Adrenal gland (tissue), 12 donors: ENCODE data around the gene VSIG10L2. TPM values are rescaled to one million over a fixed set of nuclear protein-coding genes. Genes with fewer than 3 reads are reported as not detected.

Experiments used
- DNase-seq, 7 donors: peaks; one replicate each; pipeline ENCODE4 v3.0.0-alpha.2; 2019 to 2020
- H3K27ac ChIP-seq, 5 donors: fragments of 200-600 bp; sonication (generic) in 4 of 5; 1 replicate in 3 of 5; 2 replicates in 2 of 5; pipeline versions ENCODE4 v1.5.1 to v1.8.0; 2016 to 2020; ENCODE audit warnings: mild to moderate bottlenecking in 1 of 5
- H3K27me3 ChIP-seq: fragments of 200-600 bp; 2 replicates; pipeline ENCODE4 v1.8.0; 2021
- H3K36me3 ChIP-seq, 2 donors: fragments of 200-600 bp; replicated peaks in 1 of 2; 1 replicate in 1 of 2; 2 replicates in 1 of 2; pipeline versions ENCODE4 v1.5.1 to v1.8.0; 2018 to 2022
- H3K4me1 ChIP-seq, 2 donors: fragments of 200-600 bp; replicated peaks in 1 of 2; 1 replicate in 1 of 2; 2 replicates in 1 of 2; pipeline versions ENCODE4 v1.5.1 to v1.8.0; 2018 to 2021
- H3K4me3 ChIP-seq, 4 donors: fragments of 200-600 bp; sonication (generic) in 3 of 4; one replicate each; pipeline ENCODE4 v1.5.1; 2016 to 2018
- H3K9me3 ChIP-seq, 3 donors: fragments of 200-600 bp; sonication (generic) in 1 of 3; replicated peaks in 1 of 3; 1 replicate in 2 of 3; 2 replicates in 1 of 3; pipeline versions ENCODE4 v1.5.1 to v1.8.0; 2016 to 2021
- POLR2A ChIP-seq, 2 donors: fragments of 450-650 bp; IDR thresholded peaks; one replicate each; pipeline ENCODE4 v1.6.1; 2017; ENCODE audit warnings: antibody characterized with exemption in 2 of 2, mild to moderate bottlenecking in 2 of 2, moderate library complexity in 1 of 2
- WGBS, 4 donors: extraction: QIAGEN DNeasy Blood & Tissue Kit in 2 of 4; methylation state at CpG; one replicate each; pipeline versions ENCODE4 v1.1.5 to v1.1.7; 2013 to 2017; 5-methylcytosine and 5-hydroxymethylcytosine counted together
- intact Hi-C, 2 donors: fragments of 100-400 bp; cut with DNase I; formaldehyde crosslinking; loops; one replicate each; pipeline versions ENCODE4 v1.14.1 to v1.15.0; 2022 to 2023
- polyA plus RNA-seq, 3 donors: library from polyadenylated mRNA; stranded (reverse); fragments of 200-250 nt in 2 of 3; fragments of 350-450 nt in 1 of 3; fragmentation: Illumina TruSeq in 1 of 3; extraction: RNeasy Lipid Tissue Mini Kit (QIAGEN cat#74804) in 1 of 3; gene quantifications; one replicate each; pipeline ENCODE4 v1.2.3, GENCODE V29; 2013 to 2014
- total RNA-seq, 9 donors: library from RNA; depleted of rRNA in 4 of 9; stranded (reverse); fragments of >200 nt in 4 of 9; fragments of 120-200 nt in 1 of 9; fragmentation: NEBNext Ultra II Directional in 1 of 9; extraction: Animal tissue kit (Norgen Biotek cat#: 25700) in 1 of 9; gene quantifications; one replicate each; pipeline versions ENCODE4 v1.1.0 to v1.2.4, GENCODE V29; 2013 to 2023
- TF ChIP-seq, protein P1 (sequence below), 6 experiments: fragments of 450-650 bp in 4 of 6; fragments of 200-600 bp in 2 of 6; sonication (generic) in 1 of 6; IDR thresholded peaks; 1 replicate in 5 of 6; 2 replicates in 1 of 6; pipeline versions ENCODE4 v1.5.1 to v1.8.0; 2016 to 2021; ENCODE audit warnings: antibody characterized with exemption in 6 of 6, mild to moderate bottlenecking in 2 of 6, moderate library complexity in 1 of 6
- donor health status: healthy with polysubstance abuse.
- donor health status: Bipolar disorder and iron deficiency.
- donor health status: DM: yes; HTN: yes; CAD: no.
- donor health status: DM: no; HTN: no; CAD: no.
- donor health status: DM: no; HTN: no; CAD: no.
- donor health status: DM: yes; HTN: yes; CAD: no.

VSIG10L2 gene
- total and polyA plus RNA-seq, 12 donors = 0.08 to 0.44 TPM; not detected in 10

DNA sequence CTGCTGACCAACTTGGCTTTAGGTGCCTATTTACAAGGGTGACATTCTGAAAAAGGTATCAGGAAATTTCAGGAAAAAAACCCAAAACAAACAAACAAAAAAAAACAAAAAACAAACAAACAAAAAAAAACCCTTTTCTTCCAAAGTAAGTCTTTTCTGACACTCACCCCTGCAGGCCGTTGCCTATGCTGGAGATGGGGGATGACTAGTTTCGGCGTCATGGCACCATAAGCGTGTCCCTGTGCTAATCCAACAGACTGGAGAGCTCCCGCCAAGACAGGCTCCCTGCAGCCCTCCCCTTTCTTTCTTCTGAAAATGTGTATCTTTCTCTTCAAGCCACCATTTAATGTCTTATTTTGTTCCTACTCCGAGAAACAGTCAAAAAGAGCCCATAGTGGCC lies 13.7 kb downstream of the VSIG10L2 start:
- no peaks in the 10 kb centered on the region for H3K9me3 ChIP-seq
- 89 to 94% (median 93%) methylated on average over 6 of the region's 6 CpGs for WGBS, 4 donors
- no peak overlapping the region for H3K27ac ChIP-seq
- intact Hi-C loops = no loop called here
- no peak overlapping the region for H3K4me3 ChIP-seq
- no peaks in the 10 kb centered on the region for H3K4me1 ChIP-seq
- H3K27me3 ChIP-seq = no peaks in the 10 kb centered on the region
- no peaks in the 10 kb centered on the region for H3K36me3 ChIP-seq
- TF ChIP-seq POLR2A (IDR thresholded peaks at IDR 0.05) = no peak
- TF ChIP-seq, protein P1, sequence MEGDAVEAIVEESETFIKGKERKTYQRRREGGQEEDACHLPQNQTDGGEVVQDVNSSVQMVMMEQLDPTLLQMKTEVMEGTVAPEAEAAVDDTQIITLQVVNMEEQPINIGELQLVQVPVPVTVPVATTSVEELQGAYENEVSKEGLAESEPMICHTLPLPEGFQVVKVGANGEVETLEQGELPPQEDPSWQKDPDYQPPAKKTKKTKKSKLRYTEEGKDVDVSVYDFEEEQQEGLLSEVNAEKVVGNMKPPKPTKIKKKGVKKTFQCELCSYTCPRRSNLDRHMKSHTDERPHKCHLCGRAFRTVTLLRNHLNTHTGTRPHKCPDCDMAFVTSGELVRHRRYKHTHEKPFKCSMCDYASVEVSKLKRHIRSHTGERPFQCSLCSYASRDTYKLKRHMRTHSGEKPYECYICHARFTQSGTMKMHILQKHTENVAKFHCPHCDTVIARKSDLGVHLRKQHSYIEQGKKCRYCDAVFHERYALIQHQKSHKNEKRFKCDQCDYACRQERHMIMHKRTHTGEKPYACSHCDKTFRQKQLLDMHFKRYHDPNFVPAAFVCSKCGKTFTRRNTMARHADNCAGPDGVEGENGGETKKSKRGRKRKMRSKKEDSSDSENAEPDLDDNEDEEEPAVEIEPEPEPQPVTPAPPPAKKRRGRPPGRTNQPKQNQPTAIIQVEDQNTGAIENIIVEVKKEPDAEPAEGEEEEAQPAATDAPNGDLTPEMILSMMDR (IDR thresholded peaks at IDR 0.05) = no peak
- DNase-seq = no peak

DNA sequence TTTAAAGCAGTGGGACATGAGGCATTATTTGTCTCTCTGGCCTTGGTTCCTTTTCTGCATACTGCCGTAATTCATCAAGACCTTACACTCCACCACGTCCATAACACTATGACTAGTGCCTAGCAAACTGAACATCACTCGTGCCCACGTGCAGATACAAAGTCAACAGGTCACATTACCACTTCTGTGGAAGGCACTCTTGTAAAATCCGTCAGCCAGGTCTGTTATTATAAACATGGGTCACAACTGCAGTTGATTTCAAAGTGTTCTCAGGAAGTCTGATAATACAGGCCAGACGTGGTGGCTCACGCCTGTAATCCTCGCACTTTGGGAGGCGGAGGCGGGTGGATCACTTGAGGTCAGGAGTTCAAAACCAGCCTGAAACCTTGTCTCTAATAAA lies 14.1 kb downstream of the VSIG10L2 start:
- no peak overlapping the region for H3K4me3 ChIP-seq
- H3K4me1 ChIP-seq = no peaks in the 10 kb centered on the region
- H3K9me3 ChIP-seq = no peaks in the 10 kb centered on the region
- no peaks in the 10 kb centered on the region for H3K27me3 ChIP-seq
- TF ChIP-seq POLR2A (IDR thresholded peaks at IDR 0.05) = no peak
- TF ChIP-seq, protein P1 (IDR thresholded peaks at IDR 0.05) = no peak
- H3K27ac ChIP-seq = no peak overlapping the region
- 84 to 90% (median 85%) methylated on average over 10 of the region's 10 CpGs for WGBS, 4 donors
- DNase-seq = no peak
- no peaks in the 10 kb centered on the region for H3K36me3 ChIP-seq
- intact Hi-C loops = no loop called here

DNA sequence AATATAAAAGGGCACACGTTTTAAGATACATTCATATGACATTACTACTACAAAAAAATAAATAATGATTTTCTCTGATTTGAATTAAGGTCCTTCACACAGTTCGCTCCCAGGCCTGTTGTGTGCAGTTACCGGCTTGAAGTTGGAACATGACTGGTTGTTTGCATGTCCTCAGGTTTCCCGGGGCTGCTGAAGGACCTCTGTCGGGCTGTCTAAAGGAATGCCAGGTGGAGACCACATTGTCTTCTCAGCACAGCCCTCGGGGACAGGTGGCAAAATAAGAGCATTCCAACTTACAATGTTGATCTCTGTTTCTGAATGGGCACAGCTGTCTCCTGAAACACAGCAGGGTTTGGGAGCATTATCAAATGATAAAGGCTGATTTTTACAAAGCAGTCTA lies 14.9 kb downstream of the VSIG10L2 start:
- intact Hi-C loops = no loop called here
- Histone ChIP-seq H3K27me3 (no peaks in the 10 kb centered on the region), H3K27ac (no peak overlapping the region), H3K4me3 (no peak overlapping the region), H3K9me3 (no peaks in the 10 kb centered on the region), H3K4me1 (no peaks in the 10 kb centered on the region), H3K36me3 (no peaks in the 10 kb centered on the region)
- no peak for DNase-seq
- TF ChIP-seq, protein P1 (IDR thresholded peaks at IDR 0.05) = no peak
- no peak for TF ChIP-seq POLR2A (IDR thresholded peaks at IDR 0.05)
- WGBS, 4 donors = 83 to 91% (median 85%) methylated on average over 6 of the region's 6 CpGs

DNA sequence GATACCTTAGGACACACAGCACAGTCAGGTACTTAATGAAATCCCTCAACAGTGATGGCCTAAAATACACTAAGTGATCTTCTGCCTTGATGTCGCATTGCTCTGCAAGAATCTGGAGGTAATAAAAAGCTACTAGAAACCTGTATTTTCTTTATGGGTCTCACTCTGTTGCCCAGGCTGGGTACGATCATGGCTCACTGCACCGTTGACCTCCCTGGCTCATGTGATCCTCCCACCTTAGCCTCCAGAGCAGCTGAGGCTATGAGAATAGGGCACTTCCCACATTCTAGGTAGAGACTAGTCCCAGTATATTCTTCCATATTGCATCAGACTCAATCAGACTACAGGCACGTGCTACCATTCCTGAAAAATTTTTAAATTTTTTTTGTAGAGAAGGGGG lies 21.7 kb downstream of the VSIG10L2 start:
- intact Hi-C loops = no loop called here
- H3K4me1 ChIP-seq = no peaks in the 10 kb centered on the region
- no peaks in the 10 kb centered on the region for H3K27me3 ChIP-seq
- no peak for DNase-seq
- H3K27ac ChIP-seq = no peak overlapping the region
- no peak overlapping the region for H3K4me3 ChIP-seq
- no peaks in the 10 kb centered on the region for H3K36me3 ChIP-seq
- no peak for TF ChIP-seq POLR2A (IDR thresholded peaks at IDR 0.05)
- TF ChIP-seq, protein P1 (IDR thresholded peaks at IDR 0.05) = no peak
- 90 to 96% (median 91%) methylated on average over 4 of the region's 4 CpGs for WGBS, 4 donors
- no peaks in the 10 kb centered on the region for H3K9me3 ChIP-seq
